GM19324 (cell line): ENCODE results near the gene KRT2.

Source experiments
- ATAC-seq: cut with Tn5 transposase; IDR thresholded peaks from one replicate; pipeline ENCODE4 v1.9.1; 2021; ENCODE audit warnings: mild to moderate bottlenecking, moderate library complexity; ENCODE audit not compliant: unreplicated experiment, low FRiP score

The KRT2 gene

GRCh38 chr12:52622349-52622748 lies 29.7 kb downstream of the KRT2 start:
- ATAC-seq: no peak

GRCh38 chr12:52618866-52619265 lies 33.1 kb downstream of the KRT2 start:
- ATAC-seq: no peak

GRCh38 chr12:52618216-52618615 lies 33.8 kb downstream of the KRT2 start, which contains the start of gene KRT73:
Gene KRT73 (minus strand): TSS chr12:52618559. CDS start chr12:52618524, 35 bp downstream.
- ATAC-seq: no peak

- no peak for ATAC-seq
These were observed 34.6 kb downstream of the KRT2 start for GRCh38 chr12:52617403-52617785.

GRCh38 chr12:52616680-52617402 lies 35.2 kb downstream of the KRT2 start:
- ATAC-seq: no peak

- ATAC-seq: no peak
These were observed 36.1 kb downstream of the KRT2 start for GRCh38 chr12:52615912-52616311.

GRCh38 chr12:52615208-52615868 lies 36.7 kb downstream of the KRT2 start:
- no peak for ATAC-seq

- ATAC-seq: no peak
These were observed 37.4 kb downstream of the KRT2 start for GRCh38 chr12:52614381-52615207.

GRCh38 chr12:52613384-52614030 lies 38.5 kb downstream of the KRT2 start:
- ATAC-seq: no peak

GRCh38 chr12:52612431-52613383 lies 39.3 kb downstream of the KRT2 start:
- no peak for ATAC-seq

- ATAC-seq: no peak
These were observed 40.9 kb downstream of the KRT2 start for GRCh38 chr12:52611080-52611468.

- ATAC-seq: no peak
These were observed 43.0 kb downstream of the KRT2 start for GRCh38 chr12:52608826-52609630.

GRCh38 chr12:52608161-52608560 lies 43.9 kb downstream of the KRT2 start:
- ATAC-seq: no peak

GRCh38 chr12:52607314-52607713 lies 44.7 kb downstream of the KRT2 start:
- ATAC-seq: no peak

- no peak for ATAC-seq
These were observed 45.3 kb downstream of the KRT2 start for GRCh38 chr12:52606581-52607218.

GRCh38 chr12:52606096-52606495 lies 45.9 kb downstream of the KRT2 start:
- no peak for ATAC-seq

- ATAC-seq: no peak
These were observed 46.5 kb downstream of the KRT2 start for GRCh38 chr12:52605542-52605941.

- no peak for ATAC-seq
These were observed 47.2 kb downstream of the KRT2 start for GRCh38 chr12:52604859-52605258.
